SK-N-SH (cell line): ENCODE data around the gene MAP7D3. TPM values are rescaled to one million over a fixed set of nuclear protein-coding genes. Genes with fewer than 3 reads are reported as not detected.

Source experiments
- CTCF ChIA-PET: fragments of 300-600, 350-600 bp; formaldehyde crosslinking; extraction: SDS; loops from one replicate; lab custom pipeline; 2021; lab: Yijun Ruan, JAX
- POLR2A ChIA-PET: fragments of 350-600 bp; sonication (Branson Sonifier 250); formaldehyde crosslinking; extraction: SDS; loops from one replicate; lab custom pipeline; 2020; ENCODE audit warnings: antibody characterized with exemption, inconsistent platforms; lab: Yijun Ruan, JAX
- DNase-seq: peaks from one replicate; pipeline ENCODE4 v3.0.0; 2012
- H2AFZ ChIP-seq: fragments of 200-600 bp; sonication (generic); 2 replicates; pipeline ENCODE4 v1.8.1; 2016; ENCODE audit warnings: antibody characterized with exemption, mild to moderate bottlenecking, low read depth
- H3F3A ChIP-seq: fragments of 200-600 bp; sonication (generic); replicated peaks from 2 replicates; pipeline ENCODE3; 2016; ENCODE audit warnings: antibody characterized with exemption, mild to moderate bottlenecking; ENCODE audit not compliant: insufficient read depth
- H3K27ac ChIP-seq, 2 experiments: fragments of 200-500 bp in 1 of 2; fragments of 200-600 bp in 1 of 2; sonication (Bioruptor generic) in 1 of 2; sonication (generic), shearing (Covaris generic) in 1 of 2; 2 replicates each; pipeline versions ENCODE4 v1.5.1 to v1.6.1; 2014 to 2016; ENCODE audit warnings: low read depth in 2 of 2, inconsistent platforms in 1 of 2, low read length in 1 of 2, mild to moderate bottlenecking in 1 of 2, mixed read lengths in 1 of 2
- H3K27me3 ChIP-seq: fragments of 200-600 bp; sonication (generic), shearing (Covaris generic); 2 replicates; pipeline ENCODE4 v1.6.1; 2016; ENCODE audit warnings: mixed run types; ENCODE audit not compliant: insufficient read depth
- H3K36me3 ChIP-seq, 2 experiments: fragments of 200-500 bp in 1 of 2; fragments of 200-600 bp in 1 of 2; sonication (Bioruptor generic) in 1 of 2; sonication (generic) in 1 of 2; replicated peaks in 1 of 2; 2 replicates each; pipeline versions ENCODE3 to v1.5.1; 2014 to 2016; ENCODE audit warnings: low read length in 1 of 2, mild to moderate bottlenecking in 1 of 2; ENCODE audit not compliant: insufficient read depth in 2 of 2, control insufficient read depth in 1 of 2
- H3K4me1 ChIP-seq, 2 experiments: fragments of 200-500 bp in 1 of 2; fragments of 200-600 bp in 1 of 2; sonication (Bioruptor generic) in 1 of 2; sonication (generic), shearing (Covaris generic) in 1 of 2; 2 replicates each; pipeline versions ENCODE4 v1.5.1 to v1.6.1; 2014 to 2016; ENCODE audit warnings: low read depth in 1 of 2, low read length in 1 of 2, mixed run types in 1 of 2; ENCODE audit not compliant: insufficient read depth in 2 of 2, control insufficient read depth in 1 of 2
- H3K4me2 ChIP-seq: fragments of 200-600 bp; sonication (generic), shearing (Covaris generic); 2 replicates; pipeline ENCODE4 v1.6.1; 2017; ENCODE audit warnings: mixed run types
- H3K4me3 ChIP-seq, 2 experiments: fragments of 200-500 bp in 1 of 2; fragments of 200-600 bp in 1 of 2; sonication (Bioruptor generic) in 1 of 2; sonication (generic), shearing (Covaris generic) in 1 of 2; 2 replicates each; pipeline versions ENCODE4 v1.5.1 to v1.8.1; 2014 to 2016; ENCODE audit warnings: low read depth in 2 of 2, inconsistent platforms in 1 of 2, low read length in 1 of 2, mild to moderate bottlenecking in 1 of 2, mixed read lengths in 1 of 2, moderate library complexity in 1 of 2
- H3K79me2 ChIP-seq: fragments of 200-600 bp; sonication (generic); 2 replicates; pipeline ENCODE4 v1.8.1; 2017; ENCODE audit warnings: mild to moderate bottlenecking; ENCODE audit not compliant: insufficient read depth
- H3K9ac ChIP-seq: fragments of 200-600 bp; sonication (generic); 2 replicates; pipeline ENCODE4 v1.6.1; 2017; ENCODE audit warnings: mixed run types
- H3K9me2 ChIP-seq: fragments of 200-600 bp; sonication (generic); 2 replicates; pipeline ENCODE4 v1.6.1; 2017; ENCODE audit warnings: mixed run types
- H3K9me3 ChIP-seq: fragments of 200-600 bp; sonication (generic); 2 replicates; pipeline ENCODE4 v1.6.1; 2017; ENCODE audit warnings: mixed run types, mild to moderate bottlenecking, moderate library complexity
- H4K20me1 ChIP-seq: fragments of 200-600 bp; sonication (generic); 2 replicates; pipeline ENCODE4 v1.6.1; 2017; ENCODE audit warnings: mild to moderate bottlenecking, mixed run types; ENCODE audit not compliant: insufficient read depth
- ELF1 ChIP-seq: IDR thresholded peaks from 2 replicates; pipeline ENCODE4 v1.4.0; 2012
- EP300 ChIP-seq, 2 experiments: IDR thresholded peaks; 2 replicates each; pipeline versions ENCODE4 v1.4.0 to v1.6.1; 2012; ENCODE audit warnings: borderline replicate concordance in 1 of 2, low read depth in 1 of 2, low read length in 1 of 2
- EZH2phosphoT487 ChIP-seq: fragments of 200-600 bp; sonication (generic); IDR thresholded peaks from 2 replicates; pipeline ENCODE4 v1.6.1; 2017; ENCODE audit warnings: low read depth, mixed run types, mild to moderate bottlenecking, antibody characterized with exemption, moderate library complexity, borderline replicate concordance
- FOSL2 ChIP-seq: IDR thresholded peaks from 2 replicates; pipeline ENCODE4 v1.4.0; 2012; ENCODE audit warnings: low read depth, mild to moderate bottlenecking, moderate library complexity, borderline replicate concordance
- GATA2 ChIP-seq: sonication (generic); formaldehyde crosslinking; IDR thresholded peaks from 2 replicates; pipeline ENCODE4 v1.5.0; 2020; ENCODE audit warnings: mild to moderate bottlenecking, missing genetic modification reagents
- JUND ChIP-seq: IDR thresholded peaks from 2 replicates; pipeline ENCODE4 v1.4.0; 2012
- MXI1 ChIP-seq: IDR thresholded peaks from 2 replicates; pipeline ENCODE4 v1.6.1; 2012; ENCODE audit warnings: mild to moderate bottlenecking, low read depth, low read length, improper control_type of control experiment
- RCOR1 ChIP-seq: fragments of 150-350 bp; IDR thresholded peaks from 2 replicates; pipeline ENCODE4 v1.6.1; 2017; ENCODE audit warnings: antibody characterized with exemption, low read length
- RFX5 ChIP-seq: IDR thresholded peaks from 2 replicates; pipeline ENCODE4 v1.6.1; 2012; ENCODE audit warnings: mild to moderate bottlenecking, improper control_type of control experiment, low read length
- SMC3 ChIP-seq: IDR thresholded peaks from 2 replicates; pipeline ENCODE4 v1.6.1; 2012; ENCODE audit warnings: low read depth, low read length, improper control_type of control experiment
- TCF12 ChIP-seq: IDR thresholded peaks from 2 replicates; pipeline ENCODE4 v1.4.0; 2012
- YY1 ChIP-seq: IDR thresholded peaks from 2 replicates; pipeline ENCODE4 v1.4.0; 2012; ENCODE audit warnings: low read depth, mild to moderate bottlenecking
- WGBS: methylation state at CpG from one replicate; pipeline ENCODE4 v1.1.6; 2017; ENCODE audit warnings: low lambda C conversion rate; 5-methylcytosine and 5-hydroxymethylcytosine counted together
- polyA plus RNA-seq, 3 experiments: library from polyadenylated mRNA; depleted of rRNA; stranded (reverse); fragments of >200 nt; gene quantifications; 2 replicates each; pipeline ENCODE4 v1.2.3, GENCODE V29; 2012
- TF ChIP-seq, protein P1 (sequence below): IDR thresholded peaks from 2 replicates; pipeline ENCODE4; 2012
- TF ChIP-seq, protein P2 (sequence below): IDR thresholded peaks from 2 replicates; pipeline ENCODE4 v1.4.0; 2012; ENCODE audit warnings: low read depth
- TF ChIP-seq, protein P3 (sequence below): IDR thresholded peaks from 2 replicates; pipeline ENCODE4 v1.6.1; 2012; ENCODE audit warnings: mild to moderate bottlenecking, low read depth, low read length, moderate library complexity
- TF ChIP-seq, protein P4 (sequence below): fragments of 150-350 bp; IDR thresholded peaks from 2 replicates; pipeline ENCODE4 v1.6.1; 2016; ENCODE audit warnings: mild to moderate bottlenecking, low read depth, low read length
- TF ChIP-seq, protein P5 (sequence below): fragments of 150-350 bp; IDR thresholded peaks from 2 replicates; pipeline ENCODE4 v1.6.1; 2017; ENCODE audit warnings: antibody characterized with exemption, low read length, low read depth, borderline replicate concordance

MAP7D3 gene
- polyA plus RNA-seq, 1 of the 3 experiments (the other 2 are of a cell fraction): 5.8 TPM

DNA sequence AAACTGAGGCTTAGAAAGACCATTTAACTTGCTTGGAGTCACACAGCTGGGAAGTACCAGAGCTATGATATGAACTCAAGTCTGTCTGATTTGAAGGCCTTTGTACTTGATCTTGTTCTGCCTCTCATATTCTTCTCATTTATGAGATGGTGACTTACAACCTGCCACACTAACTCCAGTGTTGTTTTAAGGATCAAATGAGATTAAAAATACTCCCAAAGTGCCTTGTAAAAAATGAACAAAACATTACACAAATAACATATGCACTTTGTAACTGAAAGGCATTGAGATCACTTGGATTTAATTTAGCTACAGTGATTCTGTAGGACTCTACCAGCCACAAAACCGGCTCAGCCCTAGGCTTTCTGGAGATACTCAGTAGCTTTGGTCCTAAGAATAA is 15.6 kb upstream of the MAP7D3 start:
- no peaks in the 10 kb centered on the region for H3K9me3 ChIP-seq
- no peak overlapping the region for H3K4me3 ChIP-seq
- H2AFZ ChIP-seq: no peak overlapping the region
- H3K27ac ChIP-seq: no peak overlapping the region
- WGBS: 29% methylated on average over 1 of the region's 1 CpG
- no peaks in the 10 kb centered on the region for H3K36me3 ChIP-seq
- CTCF ChIA-PET: interaction anchor here (1.0 to 2.9 kb wide), 3 partner anchors 15 to 238 kb away, joined by 3 to 16 read pairs (median 5); no protein-coding TSS in a partner anchor
- no peaks in the 10 kb centered on the region for H3K9me2 ChIP-seq
- no peak overlapping the region for H3K9ac ChIP-seq
- POLR2A ChIA-PET: no interaction called here
- H3K4me2 ChIP-seq: no peak overlapping the region
- no peaks in the 10 kb centered on the region for H4K20me1 ChIP-seq
- H3K79me2 ChIP-seq: no peaks in the 10 kb centered on the region
- H3K27me3 ChIP-seq: no peaks in the 10 kb centered on the region
- peaks cover 4% of the 10 kb centered on the region for H3F3A ChIP-seq
- TF ChIP-seq FOSL2 (no peak), YY1 (no peak), JUND (no peak), SMC3 (no peak), GATA2 (CRISPR knock-in tag) (no peak), RFX5 (no peak), TCF12 (no peak), EP300 (IDR thresholded peaks at IDR 0.05; ENCODE audit: borderline replicate concordance in 1 of 2, low read depth in 1 of 2, low read length in 1 of 2) (no peak), RCOR1 (no peak), ELF1 (no peak), EZH2phosphoT487 (no peak), MXI1 (no peak)
- TF ChIP-seq, protein P1, sequence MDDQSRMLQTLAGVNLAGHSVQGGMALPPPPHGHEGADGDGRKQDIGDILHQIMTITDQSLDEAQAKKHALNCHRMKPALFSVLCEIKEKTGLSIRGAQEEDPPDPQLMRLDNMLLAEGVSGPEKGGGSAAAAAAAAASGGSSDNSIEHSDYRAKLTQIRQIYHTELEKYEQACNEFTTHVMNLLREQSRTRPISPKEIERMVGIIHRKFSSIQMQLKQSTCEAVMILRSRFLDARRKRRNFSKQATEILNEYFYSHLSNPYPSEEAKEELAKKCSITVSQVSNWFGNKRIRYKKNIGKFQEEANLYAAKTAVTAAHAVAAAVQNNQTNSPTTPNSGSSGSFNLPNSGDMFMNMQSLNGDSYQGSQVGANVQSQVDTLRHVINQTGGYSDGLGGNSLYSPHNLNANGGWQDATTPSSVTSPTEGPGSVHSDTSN: no peak
- TF ChIP-seq, protein P2, sequence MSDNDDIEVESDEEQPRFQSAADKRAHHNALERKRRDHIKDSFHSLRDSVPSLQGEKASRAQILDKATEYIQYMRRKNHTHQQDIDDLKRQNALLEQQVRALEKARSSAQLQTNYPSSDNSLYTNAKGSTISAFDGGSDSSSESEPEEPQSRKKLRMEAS: no peak
- TF ChIP-seq, protein P3, sequence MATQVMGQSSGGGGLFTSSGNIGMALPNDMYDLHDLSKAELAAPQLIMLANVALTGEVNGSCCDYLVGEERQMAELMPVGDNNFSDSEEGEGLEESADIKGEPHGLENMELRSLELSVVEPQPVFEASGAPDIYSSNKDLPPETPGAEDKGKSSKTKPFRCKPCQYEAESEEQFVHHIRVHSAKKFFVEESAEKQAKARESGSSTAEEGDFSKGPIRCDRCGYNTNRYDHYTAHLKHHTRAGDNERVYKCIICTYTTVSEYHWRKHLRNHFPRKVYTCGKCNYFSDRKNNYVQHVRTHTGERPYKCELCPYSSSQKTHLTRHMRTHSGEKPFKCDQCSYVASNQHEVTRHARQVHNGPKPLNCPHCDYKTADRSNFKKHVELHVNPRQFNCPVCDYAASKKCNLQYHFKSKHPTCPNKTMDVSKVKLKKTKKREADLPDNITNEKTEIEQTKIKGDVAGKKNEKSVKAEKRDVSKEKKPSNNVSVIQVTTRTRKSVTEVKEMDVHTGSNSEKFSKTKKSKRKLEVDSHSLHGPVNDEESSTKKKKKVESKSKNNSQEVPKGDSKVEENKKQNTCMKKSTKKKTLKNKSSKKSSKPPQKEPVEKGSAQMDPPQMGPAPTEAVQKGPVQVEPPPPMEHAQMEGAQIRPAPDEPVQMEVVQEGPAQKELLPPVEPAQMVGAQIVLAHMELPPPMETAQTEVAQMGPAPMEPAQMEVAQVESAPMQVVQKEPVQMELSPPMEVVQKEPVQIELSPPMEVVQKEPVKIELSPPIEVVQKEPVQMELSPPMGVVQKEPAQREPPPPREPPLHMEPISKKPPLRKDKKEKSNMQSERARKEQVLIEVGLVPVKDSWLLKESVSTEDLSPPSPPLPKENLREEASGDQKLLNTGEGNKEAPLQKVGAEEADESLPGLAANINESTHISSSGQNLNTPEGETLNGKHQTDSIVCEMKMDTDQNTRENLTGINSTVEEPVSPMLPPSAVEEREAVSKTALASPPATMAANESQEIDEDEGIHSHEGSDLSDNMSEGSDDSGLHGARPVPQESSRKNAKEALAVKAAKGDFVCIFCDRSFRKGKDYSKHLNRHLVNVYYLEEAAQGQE: no peak
- TF ChIP-seq, protein P4, sequence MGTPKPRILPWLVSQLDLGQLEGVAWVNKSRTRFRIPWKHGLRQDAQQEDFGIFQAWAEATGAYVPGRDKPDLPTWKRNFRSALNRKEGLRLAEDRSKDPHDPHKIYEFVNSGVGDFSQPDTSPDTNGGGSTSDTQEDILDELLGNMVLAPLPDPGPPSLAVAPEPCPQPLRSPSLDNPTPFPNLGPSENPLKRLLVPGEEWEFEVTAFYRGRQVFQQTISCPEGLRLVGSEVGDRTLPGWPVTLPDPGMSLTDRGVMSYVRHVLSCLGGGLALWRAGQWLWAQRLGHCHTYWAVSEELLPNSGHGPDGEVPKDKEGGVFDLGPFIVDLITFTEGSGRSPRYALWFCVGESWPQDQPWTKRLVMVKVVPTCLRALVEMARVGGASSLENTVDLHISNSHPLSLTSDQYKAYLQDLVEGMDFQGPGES: no peak
- TF ChIP-seq, protein P5, sequence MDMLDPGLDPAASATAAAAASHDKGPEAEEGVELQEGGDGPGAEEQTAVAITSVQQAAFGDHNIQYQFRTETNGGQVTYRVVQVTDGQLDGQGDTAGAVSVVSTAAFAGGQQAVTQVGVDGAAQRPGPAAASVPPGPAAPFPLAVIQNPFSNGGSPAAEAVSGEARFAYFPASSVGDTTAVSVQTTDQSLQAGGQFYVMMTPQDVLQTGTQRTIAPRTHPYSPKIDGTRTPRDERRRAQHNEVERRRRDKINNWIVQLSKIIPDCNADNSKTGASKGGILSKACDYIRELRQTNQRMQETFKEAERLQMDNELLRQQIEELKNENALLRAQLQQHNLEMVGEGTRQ: no peak
- no peaks in the 10 kb centered on the region for H3K4me1 ChIP-seq
- DNase-seq: no peak
